HG03575 (cell line): ENCODE measurements around the gene KTN1.

ENCODE experiments used
- ATAC-seq: cut with Tn5 transposase; IDR thresholded peaks from one replicate; pipeline ENCODE4 v1.9.1; 2021; ENCODE audit not compliant: unreplicated experiment, insufficient number of reproducible peaks, low FRiP score; ENCODE audit errors: extremely low read depth

The KTN1 gene

GRCh38 chr14:55654243-55654642 lies 74.2 kb downstream of the KTN1 start:
- ATAC-seq = no peak

- no peak for ATAC-seq
Observed at GRCh38 chr14:55661029-55661428, 81.0 kb downstream of the KTN1 start.

GRCh38 chr14:55662752-55663151 lies 82.7 kb downstream of the KTN1 start:
- no peak for ATAC-seq

DNA sequence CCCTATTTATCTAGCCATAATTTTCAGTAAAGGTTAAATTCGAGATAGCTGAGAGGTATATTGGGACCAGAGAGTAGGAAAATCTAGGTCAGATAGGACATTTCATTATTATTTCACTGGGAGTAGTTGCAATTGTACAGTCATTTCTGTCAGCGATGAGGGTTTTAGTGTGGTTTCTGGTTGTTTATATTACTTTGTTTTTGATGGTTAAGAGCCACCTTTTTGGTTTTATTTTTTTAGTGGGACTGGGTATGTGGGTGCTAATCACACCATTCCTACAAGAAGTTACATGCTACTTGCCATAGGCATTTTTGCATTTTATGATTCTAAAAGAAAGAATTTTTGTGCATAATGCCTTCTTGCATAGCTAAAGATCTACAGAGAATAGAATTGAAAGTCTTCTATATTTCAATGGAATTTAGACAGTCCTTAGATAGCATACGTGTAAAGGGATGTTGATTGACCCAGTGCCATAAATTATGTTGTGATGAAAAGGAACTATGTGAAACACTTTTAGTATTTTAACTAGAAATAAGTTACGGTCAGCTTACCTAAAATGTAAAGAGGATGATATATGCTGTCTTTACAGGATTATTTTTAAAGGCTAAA lies 85.2 kb downstream of the KTN1 start:
- ATAC-seq = no peak

- ATAC-seq = no peak
Observed at GRCh38 chr14:55667801-55668200, 87.8 kb downstream of the KTN1 start.

DNA sequence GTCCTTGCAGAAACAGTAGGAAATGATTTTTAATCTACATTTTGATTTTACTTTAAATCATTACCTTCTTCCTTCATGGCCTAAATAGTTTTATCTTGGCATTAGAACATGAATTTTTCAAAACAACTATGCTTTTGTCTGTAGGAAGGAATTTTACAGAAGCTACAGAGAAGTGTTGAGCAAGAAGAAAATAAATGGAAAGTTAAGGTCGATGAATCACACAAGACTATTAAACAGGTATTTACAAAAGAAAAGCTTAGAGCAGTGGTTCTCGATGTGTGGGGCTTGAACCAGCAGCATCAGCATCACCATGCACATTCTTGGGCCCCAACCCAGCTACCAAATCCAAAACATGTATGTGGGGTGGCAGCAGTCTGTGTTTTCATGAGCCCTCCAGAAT lies 91.6 kb downstream of the KTN1 start:
- ATAC-seq = no peak

DNA sequence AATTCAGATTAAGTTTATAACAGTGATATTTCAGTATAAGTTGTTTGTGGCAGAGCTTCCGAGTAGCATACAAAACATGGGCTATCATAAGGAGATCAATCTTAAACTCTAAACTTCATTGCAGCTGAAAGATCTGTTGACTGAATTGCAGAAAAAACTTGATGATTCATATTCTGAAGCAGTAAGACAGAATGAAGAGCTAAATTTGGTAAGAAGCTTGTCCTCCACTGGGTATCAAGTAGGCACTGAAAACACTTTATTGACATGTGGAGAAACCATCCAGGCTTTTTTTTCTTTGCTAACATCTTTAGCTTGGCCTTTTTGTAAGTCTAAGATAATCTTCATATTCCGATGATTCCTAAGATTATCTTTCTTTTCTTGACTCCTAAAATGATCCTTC lies 93.0 kb downstream of the KTN1 start:
- no peak for ATAC-seq

GRCh38 chr14:55681096-55681495 lies 101.1 kb downstream of the KTN1 start:
- no peak for ATAC-seq

- no peak for ATAC-seq
Observed at GRCh38 chr14:55684956-55685584, 105.1 kb downstream of the KTN1 start.

DNA sequence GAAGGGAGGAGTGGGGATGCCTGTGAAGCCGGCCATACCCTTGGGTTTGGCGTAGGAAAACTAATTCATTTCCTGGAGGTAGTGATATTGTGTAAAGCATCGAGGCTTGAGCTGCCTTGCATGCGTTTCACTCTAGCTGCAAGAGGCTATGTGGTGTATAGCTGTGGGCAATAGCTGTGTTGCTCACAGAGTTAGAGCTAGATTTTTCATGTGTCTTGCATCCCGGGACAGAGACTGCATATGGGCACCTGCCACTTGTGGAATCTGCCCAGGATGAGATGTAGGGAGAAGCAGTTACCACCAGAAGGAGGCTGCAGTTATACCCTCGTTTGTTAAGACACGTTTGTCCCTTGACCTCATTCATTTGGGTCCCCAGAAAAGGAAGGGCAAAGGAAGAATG lies 106.7 kb downstream of the KTN1 start:
- no peak for ATAC-seq

GRCh38 chr14:55688566-55688965 lies 108.6 kb downstream of the KTN1 start:
- no peak for ATAC-seq

- no peak for ATAC-seq
Observed at GRCh38 chr14:55689981-55690871, 110.2 kb downstream of the KTN1 start.

DNA sequence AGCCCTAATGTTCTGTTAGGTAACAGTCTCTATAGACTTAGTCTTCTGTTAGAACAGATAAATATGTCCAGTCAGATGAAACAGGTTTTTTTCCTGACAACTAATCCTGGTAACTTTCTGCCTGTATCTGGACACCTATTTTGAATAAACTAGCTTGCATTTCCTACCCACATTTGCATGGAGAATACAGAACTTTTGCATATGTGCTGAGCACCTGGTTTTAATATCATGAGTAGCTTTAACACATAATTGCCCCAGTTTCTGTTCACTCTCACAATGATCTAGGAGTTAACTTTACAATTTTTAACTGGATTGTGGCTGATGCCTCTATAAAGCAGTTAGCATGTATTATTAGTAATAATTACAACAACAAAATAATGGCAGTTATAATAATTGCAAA lies 111.7 kb downstream of the KTN1 start:
- ATAC-seq = no peak

GRCh38 chr14:55693904-55694303 lies 113.9 kb downstream of the KTN1 start:
- ATAC-seq = no peak

DNA sequence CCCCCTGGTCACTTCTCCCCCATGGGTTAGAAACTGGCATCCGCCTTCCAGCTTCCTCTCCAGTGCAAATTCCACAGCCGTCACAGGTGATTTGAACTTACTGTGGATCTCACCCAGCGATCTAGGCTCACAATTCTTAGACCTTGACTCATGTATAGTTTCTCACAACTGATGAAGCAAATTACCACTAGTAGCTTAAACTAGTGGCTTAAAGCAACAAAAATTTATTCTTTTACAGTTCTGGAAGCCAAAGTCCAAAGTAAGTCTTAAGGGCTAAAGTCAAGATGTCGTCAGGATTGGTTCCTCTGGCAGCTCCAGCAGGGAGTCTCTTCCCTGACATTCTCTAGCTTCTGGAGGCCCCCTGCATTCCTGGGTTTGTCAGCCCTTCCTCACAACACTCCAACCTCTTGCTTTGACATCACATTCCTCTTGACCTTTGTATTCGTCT lies 117.4 kb downstream of the KTN1 start:
- ATAC-seq = no peak

GRCh38 chr14:55698051-55698450 lies 118.0 kb downstream of the KTN1 start:
- ATAC-seq = no peak

- ATAC-seq = no peak
Observed at GRCh38 chr14:55699131-55700057, 119.4 kb downstream of the KTN1 start.

DNA sequence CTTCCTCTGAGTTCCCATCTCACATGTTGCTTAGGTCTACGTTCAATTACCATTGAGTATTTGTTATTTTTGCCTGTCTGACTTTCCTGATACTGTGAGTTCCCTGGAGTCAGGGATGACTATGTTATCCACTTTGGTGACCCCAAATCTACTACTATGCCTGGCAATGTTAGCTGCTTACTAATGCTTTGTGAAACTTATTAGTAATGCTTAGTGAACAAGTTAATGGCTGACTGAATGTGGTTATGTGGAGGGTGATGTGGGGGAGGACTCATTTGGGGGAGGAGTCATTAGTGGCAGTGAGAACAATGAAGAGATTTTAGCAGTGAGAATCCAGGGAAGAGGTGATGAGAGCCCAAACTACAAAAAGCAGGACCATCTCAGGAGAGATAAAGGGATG lies 121.6 kb downstream of the KTN1 start:
- ATAC-seq = peak; percentile 88

- no peak for ATAC-seq
Observed at GRCh38 chr14:55702511-55702910, 122.5 kb downstream of the KTN1 start.
